H1 (cell line): ENCODE measurements around the gene ABI1. TPM values are rescaled to one million over a fixed set of nuclear protein-coding genes. Genes with fewer than 3 reads are reported as not detected.

Experiments used
- CTCF ChIA-PET: fragments of 300-600 bp; sonication (Branson Sonifier 250); formaldehyde crosslinking; loops from one replicate; lab custom pipeline; 2021; ENCODE audit not compliant: partially characterized antibody; lab: Charles Lee
- POLR2A ChIA-PET: fragments of 300-600 bp; sonication (Branson Sonifier 250); formaldehyde crosslinking; loops from one replicate; lab custom pipeline; 2021; ENCODE audit warnings: inconsistent platforms; ENCODE audit not compliant: partially characterized antibody; lab: Charles Lee
- DNase-seq, 2 experiments: peaks; one replicate each; pipeline versions ENCODE4 v3.0.0 to v3.0.0-alpha.2; 2010 to 2022; ENCODE audit warnings: low spot score in 2 of 2, low read depth in 1 of 2, mixed read lengths in 1 of 2
- FAIRE-seq: peaks from 2 replicates; lab custom pipeline; 2011; peaks lifted over from hg19 to GRCh38; lab: Jason Lieb, UNC
- H2AFZ ChIP-seq: 2 replicates; pipeline ENCODE4 v1.8.1; 2012; ENCODE audit warnings: low read length, inconsistent platforms
- H2AK5ac ChIP-seq: 2 replicates; pipeline ENCODE4 v1.6.1; 2013; ENCODE audit warnings: low read depth, low read length
- H2BK120ac ChIP-seq: replicated peaks from 2 replicates; pipeline ENCODE3; 2013; ENCODE audit warnings: low read depth, low read length, inconsistent platforms
- H2BK12ac ChIP-seq: 2 replicates; pipeline ENCODE4 v1.6.1; 2013; ENCODE audit warnings: low read depth, low read length
- H2BK15ac ChIP-seq: 2 replicates; pipeline ENCODE4 v1.6.1; 2013; ENCODE audit warnings: low read length
- H2BK20ac ChIP-seq: 2 replicates; pipeline ENCODE4 v1.6.1; 2013; ENCODE audit warnings: low read length
- H2BK5ac ChIP-seq: 2 replicates; pipeline ENCODE4 v1.6.1; 2013; ENCODE audit warnings: low read depth, low read length
- H3K14ac ChIP-seq: 2 replicates; pipeline ENCODE4 v1.6.1; 2013; ENCODE audit warnings: inconsistent platforms; ENCODE audit not compliant: insufficient read length
- H3K18ac ChIP-seq: 2 replicates; pipeline ENCODE4 v1.6.1; 2013; ENCODE audit warnings: low read length; ENCODE audit errors: extremely low read depth
- H3K23ac ChIP-seq: 2 replicates; pipeline ENCODE4 v1.6.1; 2013; ENCODE audit warnings: inconsistent platforms; ENCODE audit not compliant: insufficient read length
- H3K23me2 ChIP-seq: 2 replicates; pipeline ENCODE4 v1.6.1; 2013; ENCODE audit warnings: low read depth, low read length
- H3K27ac ChIP-seq: 2 replicates; pipeline ENCODE4 v1.6.1; 2011; ENCODE audit warnings: low read depth, low read length, inconsistent platforms
- H3K27me3 ChIP-seq, 4 experiments: replicated peaks in 1 of 4; 1 replicate in 1 of 4; 2 replicates in 3 of 4; pipeline versions ENCODE4 v1.6.1 to v1.8.1; 2011 to 2013; ENCODE audit warnings: low read length in 3 of 4, mild to moderate bottlenecking in 3 of 4, inconsistent platforms in 2 of 4, mixed read lengths in 2 of 4, moderate library complexity in 1 of 4; ENCODE audit not compliant: control insufficient read depth in 3 of 4, insufficient read depth in 3 of 4; ENCODE audit errors: extremely low read depth in 1 of 4
- H3K36me3 ChIP-seq, 4 experiments: 2 replicates each; pipeline versions ENCODE4 v1.6.1 to v1.8.1; 2011 to 2013; ENCODE audit warnings: mild to moderate bottlenecking in 4 of 4, low read length in 3 of 4, moderate library complexity in 2 of 4, control low read depth in 1 of 4, inconsistent platforms in 1 of 4; ENCODE audit not compliant: insufficient read depth in 4 of 4, control insufficient read depth in 2 of 4
- H3K4ac ChIP-seq: replicated peaks from 2 replicates; pipeline ENCODE3; 2013; ENCODE audit warnings: low read length, low read depth, mixed read lengths, inconsistent platforms; ENCODE audit not compliant: insufficient read length
- H3K4me1 ChIP-seq, 4 experiments: replicated peaks in 1 of 4; 1 replicate in 1 of 4; 2 replicates in 3 of 4; pipeline versions ENCODE4 v1.6.1 to v1.8.1; 2011 to 2013; ENCODE audit warnings: low read length in 3 of 4, inconsistent platforms in 2 of 4, mixed read lengths in 1 of 4; ENCODE audit not compliant: insufficient read depth in 4 of 4, control insufficient read depth in 3 of 4
- H3K4me2 ChIP-seq, 2 experiments: 2 replicates each; pipeline versions ENCODE4 v1.6.1 to v1.8.1; 2011 to 2013; ENCODE audit warnings: low read depth in 2 of 2, low read length in 2 of 2, control low read depth in 1 of 2, inconsistent platforms in 1 of 2, mild to moderate bottlenecking in 1 of 2; ENCODE audit not compliant: insufficient read depth in 1 of 2
- H3K4me3 ChIP-seq, 4 experiments: fragments of 200-600, 300-600 bp in 1 of 4; sonication (generic), shearing (Covaris generic), sonication (Bioruptor Twin) in 1 of 4; 2 replicates each; pipeline versions ENCODE4 v1.5.1 to v1.8.1; 2011 to 2016; ENCODE audit warnings: low read length in 4 of 4, low read depth in 3 of 4, control low read depth in 2 of 4, inconsistent platforms in 2 of 4, mild to moderate bottlenecking in 2 of 4, mixed read lengths in 1 of 4, moderate library complexity in 1 of 4; ENCODE audit not compliant: insufficient read depth in 2 of 4; ENCODE audit errors: extremely low read depth in 1 of 4
- H3K56ac ChIP-seq: replicated peaks from 2 replicates; pipeline ENCODE3; 2013; ENCODE audit warnings: low read depth, mild to moderate bottlenecking, mixed read lengths, low read length, inconsistent platforms; ENCODE audit not compliant: insufficient read length
- H3K79me1 ChIP-seq: 2 replicates; pipeline ENCODE4 v1.6.1; 2013; ENCODE audit warnings: low read depth, low read length, control low read depth
- H3K79me2 ChIP-seq, 2 experiments: 2 replicates each; pipeline versions ENCODE4 v1.6.1 to v1.8.1; 2012 to 2013; ENCODE audit warnings: low read length in 2 of 2, mild to moderate bottlenecking in 2 of 2, inconsistent platforms in 1 of 2; ENCODE audit not compliant: insufficient read depth in 2 of 2, control insufficient read depth in 1 of 2
- H3K9ac ChIP-seq, 4 experiments: replicated peaks in 1 of 4; 1 replicate in 1 of 4; 2 replicates in 3 of 4; pipeline versions ENCODE4 v1.6.1 to v1.8.1; 2011 to 2013; ENCODE audit warnings: low read depth in 3 of 4, low read length in 3 of 4, control low read depth in 2 of 4, mild to moderate bottlenecking in 2 of 4, moderate library complexity in 2 of 4, inconsistent platforms in 1 of 4; ENCODE audit errors: extremely low read depth in 1 of 4
- H3K9me3 ChIP-seq, 2 experiments: 2 replicates each; pipeline versions ENCODE4 v1.6.1 to v1.8.1; 2012 to 2013; ENCODE audit warnings: mild to moderate bottlenecking in 2 of 2, moderate library complexity in 2 of 2, control low read depth in 1 of 2, inconsistent platforms in 1 of 2, low read depth in 1 of 2, low read length in 1 of 2, mixed read lengths in 1 of 2; ENCODE audit not compliant: insufficient read depth in 2 of 2
- H4K20me1 ChIP-seq, 2 experiments: replicated peaks in 1 of 2; 2 replicates each; pipeline versions ENCODE3 to v1.8.1; 2011 to 2013; ENCODE audit warnings: inconsistent platforms in 2 of 2, low read length in 2 of 2, mild to moderate bottlenecking in 1 of 2; ENCODE audit not compliant: insufficient read depth in 2 of 2, control insufficient read depth in 1 of 2
- H4K5ac ChIP-seq: 2 replicates; pipeline ENCODE4 v1.6.1; 2013; ENCODE audit warnings: low read length, low read depth, mixed read lengths, inconsistent platforms; ENCODE audit not compliant: insufficient read length
- H4K8ac ChIP-seq: 2 replicates; pipeline ENCODE4 v1.8.0; 2013; ENCODE audit warnings: mild to moderate bottlenecking, moderate library complexity, low read length, inconsistent platforms; ENCODE audit not compliant: insufficient read depth; ENCODE audit errors: extremely low read depth
- H4K91ac ChIP-seq: replicated peaks from 2 replicates; pipeline ENCODE3; 2013; ENCODE audit warnings: low read length, mixed read lengths, inconsistent platforms; ENCODE audit not compliant: insufficient read length
- CBX5 ChIP-seq: fragments of 300-800, 300-1000 bp; sonication (generic); IDR thresholded peaks from 2 replicates; pipeline ENCODE4 v1.7.1; 2016; ENCODE audit warnings: antibody characterized with exemption, low read length, low read depth
- CREB1 ChIP-seq: IDR thresholded peaks from 2 replicates; pipeline ENCODE4 v1.6.1; 2012; ENCODE audit warnings: inconsistent platforms
- CTBP2 ChIP-seq: IDR thresholded peaks from 2 replicates; pipeline ENCODE4 v1.7.0; 2011; ENCODE audit warnings: borderline replicate concordance, mild to moderate bottlenecking, moderate library complexity, mixed read lengths, low read length; ENCODE audit not compliant: insufficient read depth, insufficient read length
- EGR1 ChIP-seq: IDR thresholded peaks from 2 replicates; pipeline ENCODE4 v1.6.1; 2011; ENCODE audit warnings: low read depth, low read length, borderline replicate concordance
- FOSL1 ChIP-seq: IDR thresholded peaks from 2 replicates; pipeline ENCODE4 v1.6.1; 2011; ENCODE audit warnings: mild to moderate bottlenecking, low read depth, low read length, moderate library complexity; ENCODE audit not compliant: insufficient read depth
- KDM5A ChIP-seq: fragments of 200-600 bp; IDR thresholded peaks from 2 replicates; pipeline ENCODE4 v1.7.1; 2012; ENCODE audit warnings: mild to moderate bottlenecking, low read length, inconsistent platforms, mixed read lengths
- PHF8 ChIP-seq: fragments of 200-600 bp; sonication (generic); conservative IDR thresholded peaks from 2 replicates; pipeline ENCODE4 v1.7.1; 2012; ENCODE audit warnings: low read depth, mild to moderate bottlenecking, inconsistent platforms, low read length, moderate library complexity
- POLR2AphosphoS5 ChIP-seq: IDR thresholded peaks from 2 replicates; pipeline ENCODE4 v1.6.1; 2011; ENCODE audit warnings: low read depth, low read length
- WGBS, 2 experiments: shearing (Covaris generic) in 1 of 2; methylation state at CpG; one replicate each; pipeline versions ENCODE4 v1.1.6 to v1.1.7; 2013 to 2015; ENCODE audit warnings: low lambda C conversion rate in 2 of 2, mixed read lengths in 2 of 2, inconsistent platforms in 1 of 2, low coverage in 1 of 2, missing lambda C conversion rate in 1 of 2; ENCODE audit not compliant: insufficient replicate concordance in 2 of 2, insufficient coverage in 1 of 2, insufficient read length in 1 of 2; ENCODE audit errors: extremely low coverage in 1 of 2, missing lambda C conversion rate in 1 of 2; 5-methylcytosine and 5-hydroxymethylcytosine counted together
- polyA plus RNA-seq, 7 experiments: library from polyadenylated mRNA; depleted of rRNA in 3 of 7; stranded (reverse) in 5 of 7; unstranded in 2 of 7; fragments of >200 nt in 5 of 7; fragments of 200-250 nt in 2 of 7; gene quantifications; 1 replicate in 5 of 7; 2 replicates in 1 of 7; 4 replicates in 1 of 7; pipeline versions ENCODE4 v1.2.1 to v1.2.3, GENCODE V29; 2011 to 2013; ENCODE audit warnings: missing spikeins in 2 of 7, mixed read lengths in 2 of 7
- total RNA-seq: library from RNA; stranded (reverse); fragmentation: NEBNext Ultra II Directional; extraction: Animal tissue kit (Norgen Biotek cat#: 25700); gene quantifications from 2 replicates; pipeline ENCODE4 v1.2.1, GENCODE V29; 2021
- TF ChIP-seq, protein P1 (sequence below): IDR thresholded peaks from 2 replicates; pipeline ENCODE4 v1.6.1; 2011; ENCODE audit warnings: low read depth, mild to moderate bottlenecking, low read length; ENCODE audit not compliant: insufficient read depth
- TF ChIP-seq, protein P2 (sequence below): IDR thresholded peaks from 2 replicates; pipeline ENCODE4 v1.6.1; 2012; ENCODE audit warnings: inconsistent platforms

ABI1 gene
- total and polyA plus RNA-seq, 2 of the 8 experiments (the other 6 are each of a cell fraction or from before 2014, with no cell fraction given) = 35.4 to 37.0 TPM

DNA sequence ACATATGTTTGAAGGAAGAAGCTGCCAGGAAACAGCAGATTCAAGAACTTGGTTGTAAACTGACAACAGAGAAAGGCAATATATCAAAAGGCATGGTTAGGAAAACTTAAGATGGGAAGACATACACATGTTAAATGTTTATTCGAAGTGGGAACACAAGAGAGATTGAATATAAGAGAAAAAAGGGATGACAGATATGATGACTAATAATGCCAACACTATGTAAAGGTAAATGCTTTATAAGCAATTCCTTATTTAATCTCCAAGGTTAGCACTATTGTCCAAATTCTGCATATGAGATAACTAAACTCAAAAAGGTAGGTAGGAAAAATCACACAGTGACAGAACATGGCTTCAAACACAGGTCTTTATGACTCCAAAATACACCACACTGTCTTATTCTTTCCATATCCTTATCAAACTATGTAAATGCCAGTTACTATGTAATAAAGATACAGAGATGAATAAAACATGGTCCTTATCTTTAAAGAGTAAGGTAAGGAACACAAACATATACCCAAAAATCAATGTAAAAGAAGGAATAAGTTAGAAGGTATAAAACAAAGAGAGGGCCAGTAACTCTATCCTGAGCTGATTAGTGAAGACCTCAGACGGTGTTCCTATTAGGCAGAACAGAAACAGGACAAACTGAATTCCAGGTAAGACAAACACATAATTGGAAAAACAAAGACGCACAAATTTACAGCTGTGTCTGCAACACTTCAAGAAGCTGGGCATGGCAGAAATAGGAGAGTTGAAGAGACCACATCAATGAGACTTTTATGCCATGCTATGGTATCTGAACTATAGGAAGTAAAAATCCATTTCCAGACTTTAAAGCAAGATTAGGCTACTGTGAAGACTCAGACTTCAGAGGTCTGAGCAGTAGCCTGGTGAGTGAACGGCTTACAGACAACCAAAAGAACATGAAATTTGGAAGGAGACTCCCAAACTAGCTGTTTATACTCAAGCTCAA, 56.1 kb downstream of the ABI1 start:
- CTCF ChIA-PET = interaction anchor here (0.6 to 2.1 kb wide), 8 partner anchors 11 to 434 kb away, joined by 3 to 8 read pairs (median 4); no protein-coding TSS in a partner anchor
- no peak overlapping the region for H4K5ac ChIP-seq
- TF ChIP-seq FOSL1 = no peak
- TF ChIP-seq, protein P1, sequence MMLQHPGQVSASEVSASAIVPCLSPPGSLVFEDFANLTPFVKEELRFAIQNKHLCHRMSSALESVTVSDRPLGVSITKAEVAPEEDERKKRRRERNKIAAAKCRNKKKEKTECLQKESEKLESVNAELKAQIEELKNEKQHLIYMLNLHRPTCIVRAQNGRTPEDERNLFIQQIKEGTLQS = no peak
- no peak for TF ChIP-seq KDM5A
- TF ChIP-seq, protein P2, sequence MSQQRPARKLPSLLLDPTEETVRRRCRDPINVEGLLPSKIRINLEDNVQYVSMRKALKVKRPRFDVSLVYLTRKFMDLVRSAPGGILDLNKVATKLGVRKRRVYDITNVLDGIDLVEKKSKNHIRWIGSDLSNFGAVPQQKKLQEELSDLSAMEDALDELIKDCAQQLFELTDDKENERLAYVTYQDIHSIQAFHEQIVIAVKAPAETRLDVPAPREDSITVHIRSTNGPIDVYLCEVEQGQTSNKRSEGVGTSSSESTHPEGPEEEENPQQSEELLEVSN = no peak
- no peak for TF ChIP-seq CBX5
- no peak for TF ChIP-seq PHF8
- TF ChIP-seq CTBP2 = no peak
- no peak for TF ChIP-seq CREB1
- no peak for TF ChIP-seq EGR1
- no peak for TF ChIP-seq POLR2AphosphoS5

More for the DNA sequence above, 56.1 kb downstream of the ABI1 start:
- H4K8ac ChIP-seq = no peak overlapping the region
- H3K27me3 ChIP-seq = no peaks in the 10 kb centered on the region
- H3K56ac ChIP-seq = no peak overlapping the region
- WGBS, 2 experiments = 58% methylated on average over 4 of the region's 4 CpGs; no CpG with 5 or more reads in 1 of the 2 experiments
- no peak overlapping the region for H2BK12ac ChIP-seq
- no peak overlapping the region for H3K14ac ChIP-seq
- peaks cover 3% of the 10 kb centered on the region in 2 experiments for H4K20me1 ChIP-seq
- H3K4me3 ChIP-seq = no peak overlapping the region
- H3K4ac ChIP-seq = no peak overlapping the region
- peaks cover 0 to 67% of the 10 kb centered on the region in 2 experiments; a peak in 3 of 4 replicates for H3K79me2 ChIP-seq
- no peak overlapping the region for H2BK15ac ChIP-seq
- DNase-seq (no peak), FAIRE-seq (no peak)
- H3K23ac ChIP-seq = no peak overlapping the region
- peaks cover 2 to 12% (median 7%) of the 10 kb centered on the region in 4 experiments; a peak in 5 of 7 replicates for H3K4me1 ChIP-seq
- H3K36me3 ChIP-seq = no peaks in the 10 kb centered on the region
- POLR2A ChIA-PET = interaction anchor here (0.6 to 0.8 kb wide), 2 partner anchors 33 to 56 kb away, joined by 3 to 4 read pairs; no protein-coding TSS in a partner anchor
- no peak overlapping the region for H2AFZ ChIP-seq
- H3K79me1 ChIP-seq = peaks cover 2% of the 10 kb centered on the region; the same call in 1 of the 2 replicates
- no peaks in the 10 kb centered on the region for H3K9me3 ChIP-seq
- H2BK120ac ChIP-seq = no peak overlapping the region
- no peak overlapping the region for H3K18ac ChIP-seq
- H2BK20ac ChIP-seq = no peak overlapping the region
- H3K4me2 ChIP-seq = no peak overlapping the region
- H3K9ac ChIP-seq = no peak overlapping the region
- no peak overlapping the region for H2BK5ac ChIP-seq
- no peak overlapping the region for H4K91ac ChIP-seq
- H3K27ac ChIP-seq = no peak overlapping the region
- no peaks in the 10 kb centered on the region for H3K23me2 ChIP-seq
- H2AK5ac ChIP-seq = no peak overlapping the region
